NCI-H446 treated with DMSO at 0.1 percent for 48 hours (cell line): ENCODE results near the gene PDE3B.
"Not testable (repeated sequence)": the region's sequence is repeated elsewhere in the genome, so short reads cannot be mapped to it uniquely, and the experiment has no call there.

Experiments
- DNase-seq: peaks from one replicate; lab custom pipeline; 2025; lab: John Stamatoyannopoulos, UW

The PDE3B gene

DNA sequence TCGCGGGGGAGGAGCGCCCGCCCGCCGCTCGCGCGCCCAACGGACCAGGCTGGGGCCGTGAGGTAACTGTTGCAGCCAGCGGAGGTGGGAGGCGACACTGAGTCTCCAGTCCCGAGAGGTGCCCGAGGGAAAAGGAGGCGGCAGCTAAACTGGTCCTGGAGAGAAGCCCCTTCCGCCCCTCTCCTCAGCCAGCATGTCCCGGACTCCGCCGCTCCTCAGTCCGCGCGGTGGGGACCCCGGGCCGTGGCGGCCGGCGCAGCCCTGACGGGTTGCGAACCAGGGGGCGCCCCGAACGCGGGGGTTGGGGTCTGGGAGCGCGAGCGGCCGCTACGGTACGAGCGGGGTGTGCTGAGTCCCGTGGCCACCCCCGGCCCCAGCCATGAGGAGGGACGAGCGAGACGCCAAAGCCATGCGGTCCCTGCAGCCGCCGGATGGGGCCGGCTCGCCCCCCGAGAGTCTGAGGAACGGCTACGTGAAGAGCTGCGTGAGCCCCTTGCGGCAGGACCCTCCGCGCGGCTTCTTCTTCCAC lies at the start of gene PDE3B:
PDE3B (plus strand) TSS at position 108 of the 529 bp plus-strand sequence; CDS start at position 380, 272 bp downstream.
- peak; percentile 72 for DNase-seq

- not testable (repeated sequence) for DNase-seq
Observed at GRCh38 chr11:14595261-14595660, 48.3 kb upstream of the PDE3B start.

- no peak for DNase-seq
Observed at GRCh38 chr11:14607713-14608112, 35.9 kb upstream of the PDE3B start.

DNA sequence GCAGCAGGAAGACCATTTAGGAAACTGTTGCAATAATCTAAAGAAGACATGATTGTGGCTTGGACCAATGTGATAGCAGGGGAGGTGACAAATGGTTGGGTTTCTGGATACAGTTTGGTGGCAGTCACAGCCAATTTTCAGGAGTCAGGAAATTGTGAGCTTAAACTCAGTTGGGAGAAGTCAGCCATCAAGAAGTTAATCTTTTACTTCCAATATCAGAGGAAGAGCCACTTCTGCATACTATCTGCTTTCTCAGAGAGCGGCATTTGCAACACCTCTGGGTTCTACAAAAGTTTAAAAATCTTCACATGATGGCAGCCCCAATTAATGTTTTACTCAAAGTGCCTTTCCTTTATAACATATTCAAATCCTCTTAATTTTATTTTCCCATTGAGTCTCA lies 33.7 kb upstream of the PDE3B start:
- DNase-seq, result no peak

GRCh38 chr11:14611939-14612338 lies 31.7 kb upstream of the PDE3B start:
- DNase-seq, result no peak

GRCh38 chr11:14612694-14613093 lies 30.9 kb upstream of the PDE3B start:
- no peak for DNase-seq

GRCh38 chr11:14614091-14614622 lies 29.4 kb upstream of the PDE3B start:
- no peak for DNase-seq

DNA sequence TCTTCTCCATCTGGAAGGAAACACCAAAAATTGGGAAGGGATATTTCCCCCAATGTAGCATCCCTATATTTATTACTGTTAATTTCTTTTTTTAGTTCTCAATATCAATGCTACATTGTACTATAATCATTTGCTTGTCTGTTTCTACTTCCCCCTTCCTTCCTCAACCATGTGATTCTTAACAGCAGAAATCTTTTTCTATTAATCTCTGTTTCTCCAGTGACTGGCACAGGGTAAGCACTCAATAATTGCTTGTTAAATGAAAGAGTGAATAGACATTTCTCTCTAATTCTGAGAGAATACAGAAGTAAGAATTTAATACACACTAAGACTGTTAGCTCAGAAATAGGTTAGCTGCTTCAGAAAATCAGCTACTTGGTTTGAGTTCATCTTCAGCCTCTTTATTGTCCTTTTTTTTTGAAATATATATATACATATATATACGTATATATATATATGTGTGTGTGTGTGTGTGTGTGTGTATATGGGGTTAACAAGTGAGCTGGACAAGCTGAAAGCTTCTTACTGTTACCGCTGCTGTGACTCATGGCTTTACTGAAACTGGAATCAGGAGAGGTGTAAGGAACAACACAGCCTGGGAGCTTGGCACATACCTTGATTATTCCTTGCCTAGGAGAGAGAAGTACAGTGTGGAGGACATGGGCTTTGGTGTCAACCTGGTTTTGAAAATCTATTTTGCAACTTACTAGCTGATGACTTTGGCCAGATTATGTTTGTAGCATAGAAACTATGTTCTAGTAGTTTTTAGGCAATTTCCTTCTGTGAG lies 26.2 kb upstream of the PDE3B start:
- no peak for DNase-seq

DNA sequence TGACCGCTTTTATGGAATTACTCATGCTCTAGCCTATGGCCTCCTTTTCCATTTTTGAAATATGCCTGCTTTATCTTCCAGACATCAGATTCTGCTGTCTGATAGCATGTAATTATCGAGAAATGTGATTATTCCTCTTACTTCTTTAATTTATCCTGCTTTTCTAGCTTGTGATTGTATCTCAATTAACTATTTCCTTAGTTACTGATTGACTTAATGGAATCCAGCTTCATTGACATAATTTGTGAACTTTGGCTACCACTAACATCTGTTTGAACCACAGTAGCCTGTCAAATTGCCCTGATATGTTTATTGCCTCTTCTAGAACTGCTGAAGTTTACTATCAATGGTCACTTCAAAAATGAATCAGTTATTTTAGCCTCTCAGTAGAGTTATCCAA lies 25.5 kb upstream of the PDE3B start:
- no peak for DNase-seq

GRCh38 chr11:14619603-14620531 lies 23.7 kb upstream of the PDE3B start:
- no peak for DNase-seq

GRCh38 chr11:14622223-14622954 lies 21.2 kb upstream of the PDE3B start:
- DNase-seq, result no peak

DNA sequence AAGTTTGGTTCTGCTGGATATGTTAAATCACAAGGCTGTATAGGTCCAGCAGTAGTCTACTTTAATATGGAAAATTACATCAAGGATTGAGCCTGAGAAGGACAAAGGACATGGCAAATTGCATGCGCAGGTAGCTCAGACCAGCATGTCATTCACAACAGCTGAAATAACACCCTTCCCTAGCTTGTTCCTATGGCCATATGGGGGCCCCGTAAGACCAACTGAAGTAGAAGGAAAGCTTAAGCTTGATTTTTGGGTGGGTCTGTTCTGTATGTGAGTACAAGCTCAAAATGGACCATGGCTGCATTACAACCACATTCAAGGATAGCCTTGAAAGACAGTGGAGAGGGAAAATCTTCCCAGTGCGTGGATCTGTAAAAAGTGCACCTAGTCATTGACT lies 20.6 kb upstream of the PDE3B start:
- no peak for DNase-seq

GRCh38 chr11:14625586-14626205 lies 17.9 kb upstream of the PDE3B start:
- no peak for DNase-seq

DNA sequence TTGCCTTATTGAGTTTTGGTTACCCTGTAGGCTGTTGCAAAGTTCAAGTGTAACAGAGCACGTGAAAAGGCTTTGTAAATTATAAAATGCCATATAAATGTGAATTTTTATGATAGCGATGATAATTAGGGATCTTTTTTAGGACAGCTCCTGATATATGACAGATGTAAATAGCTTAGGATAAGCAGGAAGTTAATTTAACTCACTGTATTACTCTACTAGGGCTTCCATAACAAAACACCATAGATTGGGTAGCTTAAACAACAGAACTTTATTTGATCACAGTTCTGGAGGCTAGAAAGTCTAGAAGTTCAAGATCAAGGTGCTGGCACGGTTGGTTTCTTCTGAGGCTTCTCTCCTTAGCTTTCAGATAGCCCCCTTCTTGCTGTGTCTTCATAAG lies 17.0 kb upstream of the PDE3B start:
- no peak for DNase-seq

- DNase-seq, result not testable (repeated sequence)
Observed at GRCh38 chr11:14633506-14634224, 9.9 kb upstream of the PDE3B start.

DNA sequence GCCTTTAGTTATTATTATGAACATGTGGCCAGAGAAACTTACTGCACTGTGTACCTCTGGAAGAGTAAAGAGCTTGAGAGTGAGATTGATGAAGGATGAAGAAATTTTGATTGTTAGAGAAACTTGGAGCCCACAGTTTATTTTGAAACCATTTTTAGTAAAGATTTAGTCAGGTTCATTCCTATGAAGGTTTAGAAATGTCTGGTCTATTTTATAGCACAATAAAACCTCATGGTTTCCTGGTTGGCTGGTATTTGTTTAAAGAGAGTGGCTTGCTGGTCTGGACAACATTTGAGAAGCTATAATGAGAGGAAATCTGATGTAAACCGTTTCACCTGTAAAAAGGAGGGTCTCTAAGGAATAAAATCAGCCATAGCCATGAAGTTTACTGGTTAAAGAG lies 8.8 kb upstream of the PDE3B start:
- DNase-seq, result no peak

DNA sequence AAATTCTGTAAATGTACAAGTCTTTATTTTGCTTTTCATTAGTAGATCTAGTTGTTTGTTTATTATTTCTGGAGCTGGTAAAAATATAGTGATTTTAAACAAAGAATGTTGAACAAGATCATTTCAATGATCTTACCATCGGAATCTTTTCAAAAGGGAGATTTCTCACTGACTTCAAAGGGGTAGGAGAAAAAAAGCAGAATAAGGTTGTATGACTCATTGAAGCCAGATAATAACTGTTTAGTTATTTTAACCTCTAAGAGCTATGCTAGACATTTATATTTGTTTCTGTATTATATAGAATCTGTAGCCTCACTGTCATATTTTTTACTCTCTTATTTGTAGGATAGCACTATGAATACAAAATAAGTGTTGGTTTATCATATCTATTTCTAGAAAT lies 8.1 kb upstream of the PDE3B start:
- no peak for DNase-seq

DNA sequence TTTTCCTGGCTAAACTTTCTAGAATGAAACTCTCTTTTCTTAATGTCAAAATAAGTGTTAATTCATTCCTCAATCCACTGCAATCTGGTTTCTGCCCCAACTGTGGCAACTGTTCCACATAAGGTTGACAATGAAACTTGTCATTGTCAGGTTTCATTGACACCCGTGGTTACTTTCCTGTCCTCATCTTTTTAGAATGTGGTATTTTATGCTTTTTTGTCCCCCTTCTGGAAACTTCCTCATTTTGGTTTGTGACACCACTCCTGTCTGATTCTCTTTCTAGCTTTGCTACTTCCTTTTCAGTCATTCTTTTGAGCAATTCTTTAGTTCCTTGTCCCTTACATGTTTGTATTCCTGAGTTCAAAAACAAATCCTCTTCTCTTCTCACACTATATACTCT lies 7.5 kb upstream of the PDE3B start:
- no peak for DNase-seq

DNA sequence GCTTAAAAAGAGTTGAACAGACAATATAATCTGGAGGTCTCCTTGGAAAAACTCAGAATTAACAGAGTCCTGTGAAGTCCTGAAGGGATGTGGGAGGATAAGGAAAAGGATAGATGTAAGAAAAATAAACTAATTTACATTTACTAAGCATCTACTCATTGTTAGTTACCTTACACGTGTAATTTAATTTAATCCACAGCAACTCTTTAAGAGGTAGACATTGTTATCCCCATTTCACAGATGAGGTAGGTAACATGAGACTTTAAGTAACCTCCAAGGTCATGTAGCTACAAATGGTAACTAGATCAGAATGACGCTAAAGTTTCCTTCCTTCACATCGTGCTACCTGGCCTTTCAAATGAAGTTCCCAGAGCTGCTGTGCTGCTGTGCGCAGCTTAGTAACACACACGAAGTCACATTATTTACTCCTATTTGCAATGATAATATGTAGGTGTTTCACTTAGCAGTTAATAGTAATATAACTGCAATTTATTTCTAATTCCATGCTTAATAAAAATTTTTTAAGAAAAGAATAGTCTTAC lies 5.7 kb upstream of the PDE3B start:
- DNase-seq, result no peak

DNA sequence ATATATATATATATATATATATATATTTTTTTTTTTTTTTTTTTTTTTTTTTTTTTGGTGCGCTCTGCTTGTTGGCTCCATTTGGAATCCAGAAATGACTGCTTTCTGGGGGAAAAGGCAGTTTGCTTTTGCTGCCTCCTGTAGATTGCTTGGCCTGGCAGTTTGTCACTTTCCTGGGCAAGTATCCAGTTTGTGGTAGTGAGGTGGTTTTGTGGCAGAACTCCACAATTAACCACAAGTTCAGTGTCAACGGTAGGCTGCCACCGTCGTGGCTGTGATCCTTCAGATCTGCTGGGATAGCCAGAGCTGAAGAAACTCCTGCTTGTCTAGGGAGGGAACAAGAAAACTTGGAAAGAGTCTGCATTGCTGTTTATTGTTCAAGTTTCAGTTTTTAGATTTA lies 5.0 kb upstream of the PDE3B start:
- DNase-seq, result no peak
